Endothelial cell of umbilical vein (primary cell): ENCODE results near the gene SPATA31E1. TPM values are rescaled to one million over a fixed set of nuclear protein-coding genes. Genes with fewer than 3 reads are reported as not detected.

ENCODE experiments used
- BruUV-seq: library from RNA; stranded (reverse); fragments of 400-500 nt; replicated peaks from 2 replicates; lab custom pipeline; 2021; lab: Mats Ljungman, UMichigan
- CTCF ChIA-PET: fragments of 300-600, 350-600 bp; sonication (Branson Sonifier 250); formaldehyde crosslinking; loops from one replicate; lab custom pipeline; 2021; ENCODE audit warnings: antibody characterized with exemption, inconsistent platforms; lab: Charles Lee
- POLR2A ChIA-PET: fragments of 300-600, 350-600 bp; sonication (Branson Sonifier 250); formaldehyde crosslinking; loops from one replicate; lab custom pipeline; 2021; ENCODE audit warnings: antibody characterized with exemption, inconsistent platforms; lab: Charles Lee
- DNase-seq: peaks from one replicate; pipeline ENCODE4 v3.0.0-alpha.2; 2011; ENCODE audit warnings: low read depth, low spot score
- FAIRE-seq: peaks from 2 replicates; lab custom pipeline; 2011; peaks lifted over from hg19 to GRCh38; lab: Jason Lieb, UNC
- H2AFZ ChIP-seq: 2 replicates; pipeline ENCODE4 v1.6.0; 2012; ENCODE audit warnings: low read depth, low read length, control low read depth, inconsistent platforms
- H3K27ac ChIP-seq: 2 replicates; pipeline ENCODE4 v1.5.1; 2011; ENCODE audit warnings: low read depth, mild to moderate bottlenecking, control low read depth, low read length, moderate library complexity; ENCODE audit not compliant: insufficient read depth
- H3K27me3 ChIP-seq, 2 experiments: 2 replicates each; pipeline versions ENCODE4 v1.6.0 to v1.6.1; 2011; ENCODE audit warnings: low read length in 2 of 2, mixed read lengths in 1 of 2; ENCODE audit not compliant: control insufficient read depth in 2 of 2, insufficient read depth in 2 of 2
- H3K36me3 ChIP-seq, 2 experiments: 2 replicates in 1 of 2; 3 replicates in 1 of 2; pipeline ENCODE4 v1.5.1; 2011; ENCODE audit warnings: low read length in 2 of 2, mild to moderate bottlenecking in 1 of 2, moderate library complexity in 1 of 2; ENCODE audit not compliant: control insufficient read depth in 2 of 2, insufficient read depth in 2 of 2; ENCODE audit errors: extremely low read depth in 1 of 2
- H3K4me1 ChIP-seq: 3 replicates; pipeline ENCODE4 v1.5.1; 2011; ENCODE audit warnings: mild to moderate bottlenecking, low read length; ENCODE audit not compliant: control insufficient read depth, insufficient read depth; ENCODE audit errors: extremely low read depth
- H3K4me2 ChIP-seq: 2 replicates; pipeline ENCODE4 v1.6.1; 2011; ENCODE audit warnings: low read length, control low read depth, mixed read lengths; ENCODE audit not compliant: insufficient read depth
- H3K4me3 ChIP-seq, 3 experiments: fragments of 200-600 bp in 1 of 3; sonication (generic), shearing (Covaris generic) in 1 of 3; replicated peaks in 1 of 3; 2 replicates each; pipeline ENCODE4 v1.5.1; 2011 to 2016; ENCODE audit warnings: control low read depth in 3 of 3, low read length in 3 of 3, mild to moderate bottlenecking in 2 of 3, inconsistent platforms in 1 of 3, low read depth in 1 of 3, moderate library complexity in 1 of 3; ENCODE audit not compliant: insufficient read depth in 1 of 3
- H3K79me2 ChIP-seq: 2 replicates; pipeline ENCODE4 v1.6.0; 2012; ENCODE audit warnings: low read length, inconsistent platforms; ENCODE audit not compliant: control insufficient read depth, insufficient read depth
- H3K9ac ChIP-seq: replicated peaks from 2 replicates; pipeline ENCODE3; 2011; ENCODE audit warnings: low read length, control low read depth; ENCODE audit not compliant: insufficient read depth; ENCODE audit errors: extremely low read depth
- H3K9me1 ChIP-seq: replicated peaks from 3 replicates; pipeline ENCODE4 v1.6.0; 2011; ENCODE audit warnings: mild to moderate bottlenecking, low read length; ENCODE audit not compliant: control insufficient read depth, insufficient read depth; ENCODE audit errors: extremely low read depth
- H3K9me3 ChIP-seq: replicated peaks from 2 replicates; pipeline ENCODE4 v1.5.1; 2012; ENCODE audit warnings: low read length, inconsistent platforms; ENCODE audit not compliant: control insufficient read depth, insufficient read depth
- H4K20me1 ChIP-seq: replicated peaks from 2 replicates; pipeline ENCODE3; 2011; ENCODE audit warnings: mild to moderate bottlenecking, low read length; ENCODE audit not compliant: control insufficient read depth, insufficient read depth; ENCODE audit errors: extremely low read depth
- EZH2 ChIP-seq: IDR thresholded peaks from 2 replicates; pipeline ENCODE4 v1.6.1; 2012; ENCODE audit warnings: borderline replicate concordance, low read depth, mild to moderate bottlenecking, moderate library complexity, low read length, inconsistent platforms; ENCODE audit not compliant: severe bottlenecking
- FOS ChIP-seq: IDR thresholded peaks from 2 replicates; pipeline ENCODE4 v1.6.1; 2011; ENCODE audit warnings: mild to moderate bottlenecking, low read length, moderate library complexity, borderline replicate concordance; ENCODE audit not compliant: insufficient read depth
- GATA2 ChIP-seq: IDR thresholded peaks from 2 replicates; pipeline ENCODE4 v1.7.0; 2011; ENCODE audit warnings: low read depth, mild to moderate bottlenecking, moderate library complexity, mixed read lengths, low read length; ENCODE audit not compliant: insufficient read length, insufficient read depth
- JUN ChIP-seq: IDR thresholded peaks from 2 replicates; pipeline ENCODE4 v1.6.1; 2011; ENCODE audit warnings: borderline replicate concordance, low read depth; ENCODE audit not compliant: insufficient read length, insufficient read depth
- MYC ChIP-seq: IDR thresholded peaks from one replicate; pipeline ENCODE4 v1.6.1; 2011; ENCODE audit warnings: mild to moderate bottlenecking, low read depth, low read length
- POLR2A ChIP-seq: IDR thresholded peaks from 2 replicates; pipeline ENCODE4 v1.6.1; 2012; ENCODE audit warnings: low read depth, mild to moderate bottlenecking, control low read depth, low read length
- POLR2AphosphoS5 ChIP-seq: IDR thresholded peaks from 2 replicates; pipeline ENCODE4 v1.6.1; 2012; ENCODE audit warnings: low read depth, mild to moderate bottlenecking, control low read depth, low read length, moderate library complexity; ENCODE audit not compliant: insufficient read depth
- dilution Hi-C: fragments of 300-500 bp; cut with MboI; formaldehyde crosslinking; loops from one replicate; pipeline ENCODE4 v1.15.0; 2019; ENCODE audit warnings: low sequenced_read_pairs; ENCODE audit not compliant: extremely low pct_ligation_motif_present
- intact Hi-C: fragments of 100-400 bp; cut with micrococcal nuclease; formaldehyde crosslinking; loops from one replicate; pipeline ENCODE4 v1.10.0; 2022
- polyA plus RNA-seq, 4 experiments: library from polyadenylated mRNA; depleted of rRNA in 3 of 4; stranded (reverse) in 3 of 4; unstranded in 1 of 4; fragments of >200 nt; gene quantifications; 2 replicates each; pipeline versions ENCODE4 v1.2.1 to v1.2.3, GENCODE V29; 2011 to 2012; ENCODE audit warnings: missing spikeins in 1 of 4
- total RNA-seq: library from RNA; stranded (reverse); gene quantifications from 2 replicates; pipeline ENCODE4 v1.2.3, GENCODE V29; 2021
- TF ChIP-seq, protein P1 (sequence below): IDR thresholded peaks from 2 replicates; pipeline ENCODE4 v1.6.1; 2011; ENCODE audit not compliant: insufficient read depth, insufficient read length
- TF ChIP-seq, protein P2 (sequence below), 2 donors: IDR thresholded peaks; 1 replicate in 1 of 2; 2 replicates in 1 of 2; pipeline ENCODE4 v1.5.1; 2011; ENCODE audit warnings: low read length in 2 of 2, mild to moderate bottlenecking in 2 of 2, moderate library complexity in 2 of 2, control low read depth in 1 of 2, inconsistent platforms in 1 of 2, low read depth in 1 of 2; ENCODE audit not compliant: insufficient read depth in 1 of 2; ENCODE audit errors: extremely low read depth in 1 of 2

SPATA31E1 gene
- total and polyA plus RNA-seq, 2 donors (not counting 3 experiments of a cell fraction or from before 2014, with no cell fraction given): not detected

DNA sequence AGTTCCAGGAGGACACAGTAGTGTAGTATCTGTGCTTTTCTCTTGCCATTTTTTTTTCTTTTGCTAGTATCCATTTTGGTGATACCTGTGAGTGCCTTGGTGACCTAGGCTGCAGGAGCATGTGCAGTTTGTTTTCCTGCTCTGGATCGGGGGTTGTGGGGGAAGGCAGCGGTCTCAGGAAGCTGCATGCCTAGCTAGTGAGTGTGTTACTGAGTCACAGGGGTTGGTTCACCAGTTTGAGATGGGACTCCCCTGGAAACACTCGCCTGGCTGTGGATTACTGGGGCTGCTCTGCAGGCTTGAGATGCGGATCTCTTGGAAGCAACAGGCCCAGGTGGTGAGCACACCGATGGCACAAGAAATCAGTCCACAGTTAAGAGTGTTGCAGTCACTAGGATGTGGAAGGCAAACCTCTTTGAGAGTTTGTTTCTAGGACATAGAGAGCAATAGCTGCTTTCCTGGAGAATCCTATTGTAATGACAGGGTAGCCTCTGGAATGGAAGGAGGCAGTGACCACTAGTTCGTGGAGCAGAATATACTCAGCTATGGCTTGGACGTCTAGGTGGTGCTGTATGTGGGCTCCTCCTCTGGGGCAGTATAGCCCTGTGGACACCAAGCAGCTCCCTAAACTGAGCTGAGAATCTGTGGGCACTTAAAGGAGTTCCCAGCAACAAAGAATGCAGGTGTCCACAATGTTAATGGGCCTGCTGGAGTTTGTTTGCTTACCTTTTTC is 20.0 kb upstream of the SPATA31E1 start:
- Histone ChIP-seq H3K9ac (no peak overlapping the region), H3K4me2 (no peak overlapping the region), H3K27me3 (no peaks in the 10 kb centered on the region), H3K27ac (no peak overlapping the region), H3K4me1 (peaks cover 8% of the 10 kb centered on the region), H4K20me1 (no peaks in the 10 kb centered on the region), H3K79me2 (no peaks in the 10 kb centered on the region), H2AFZ (peak overlapping the region; percentile 57), H3K9me1 (no peaks in the 10 kb centered on the region), H3K9me3 (no peaks in the 10 kb centered on the region), H3K36me3 (no peaks in the 10 kb centered on the region), H3K4me3 (no peak overlapping the region)
- intact Hi-C loops: no loop called here
- CTCF ChIA-PET: interaction anchor here (0.5 to 1.3 kb wide), 2 partner anchors 13 to 476 kb away, joined by 4 read pairs; no protein-coding TSS in a partner anchor
- BruUV-seq: no TSS peak
- dilution Hi-C loops: no loop called here
- POLR2A ChIA-PET: no interaction called here
- FAIRE-seq: peak; percentile 57
- peak; percentile 58 for TF ChIP-seq FOS
- TF ChIP-seq GATA2: no peak
- no peak for DNase-seq

- BruUV-seq: no TSS peak
- intact Hi-C loops: no loop called here
Measured at GRCh38 chr9:87863882-87864465, 18.7 kb upstream of the SPATA31E1 start.

More at GRCh38 chr9:87863882-87864465, 18.7 kb upstream of the SPATA31E1 start:
- no peak overlapping the region for H3K4me3 ChIP-seq
- H3K9me3 ChIP-seq: no peaks in the 10 kb centered on the region
- no peaks in the 10 kb centered on the region for H4K20me1 ChIP-seq
- dilution Hi-C loops: no loop called here
- no peaks in the 10 kb centered on the region for H3K9me1 ChIP-seq
- no peaks in the 10 kb centered on the region for H3K79me2 ChIP-seq
- H3K4me2 ChIP-seq: no peak overlapping the region
- DNase-seq: no peak
- ChIA-PET CTCF (no interaction called here), POLR2A (no interaction called here)
- FAIRE-seq: no peak
- H3K36me3 ChIP-seq: no peaks in the 10 kb centered on the region
- TF ChIP-seq POLR2A: no peak
- TF ChIP-seq, protein P1, sequence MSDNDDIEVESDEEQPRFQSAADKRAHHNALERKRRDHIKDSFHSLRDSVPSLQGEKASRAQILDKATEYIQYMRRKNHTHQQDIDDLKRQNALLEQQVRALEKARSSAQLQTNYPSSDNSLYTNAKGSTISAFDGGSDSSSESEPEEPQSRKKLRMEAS: no peak
- no peak for TF ChIP-seq FOS
- TF ChIP-seq, protein P2, sequence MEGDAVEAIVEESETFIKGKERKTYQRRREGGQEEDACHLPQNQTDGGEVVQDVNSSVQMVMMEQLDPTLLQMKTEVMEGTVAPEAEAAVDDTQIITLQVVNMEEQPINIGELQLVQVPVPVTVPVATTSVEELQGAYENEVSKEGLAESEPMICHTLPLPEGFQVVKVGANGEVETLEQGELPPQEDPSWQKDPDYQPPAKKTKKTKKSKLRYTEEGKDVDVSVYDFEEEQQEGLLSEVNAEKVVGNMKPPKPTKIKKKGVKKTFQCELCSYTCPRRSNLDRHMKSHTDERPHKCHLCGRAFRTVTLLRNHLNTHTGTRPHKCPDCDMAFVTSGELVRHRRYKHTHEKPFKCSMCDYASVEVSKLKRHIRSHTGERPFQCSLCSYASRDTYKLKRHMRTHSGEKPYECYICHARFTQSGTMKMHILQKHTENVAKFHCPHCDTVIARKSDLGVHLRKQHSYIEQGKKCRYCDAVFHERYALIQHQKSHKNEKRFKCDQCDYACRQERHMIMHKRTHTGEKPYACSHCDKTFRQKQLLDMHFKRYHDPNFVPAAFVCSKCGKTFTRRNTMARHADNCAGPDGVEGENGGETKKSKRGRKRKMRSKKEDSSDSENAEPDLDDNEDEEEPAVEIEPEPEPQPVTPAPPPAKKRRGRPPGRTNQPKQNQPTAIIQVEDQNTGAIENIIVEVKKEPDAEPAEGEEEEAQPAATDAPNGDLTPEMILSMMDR (IDR thresholded peaks at IDR 0.05; ENCODE audit: extremely low read depth in 1 of 2, insufficient read depth in 1 of 2, low read depth in 1 of 2, low read length in 2 of 2): no peak
- TF ChIP-seq EZH2: no peak
- TF ChIP-seq POLR2AphosphoS5: no peak
- no peak for TF ChIP-seq GATA2
- TF ChIP-seq JUN: no peak
- TF ChIP-seq MYC: no peak
- H3K27ac ChIP-seq: no peak overlapping the region
- H3K9ac ChIP-seq: no peak overlapping the region
- no peak overlapping the region for H2AFZ ChIP-seq
- H3K27me3 ChIP-seq: no peaks in the 10 kb centered on the region
- peaks cover 8% of the 10 kb centered on the region for H3K4me1 ChIP-seq
